CD4-positive, alpha-beta T cell treated with Interleukin-12 subunit alpha and Interleukin-12 subunit beta, for 1 hour (primary cell): ENCODE results near the gene CRLF1.

Experiments
- DNase-seq: peaks from one replicate; pipeline ENCODE4 v3.0.0-alpha.2; 2020

CRLF1 gene

GRCh38 chr19:18636183-18636968 is 29.8 kb upstream of the CRLF1 start:
- DNase-seq: peak; percentile 98

GRCh38 chr19:18635831-18636182 is 29.2 kb upstream of the CRLF1 start:
- DNase-seq: no peak

GRCh38 chr19:18634612-18635297 is 28.2 kb upstream of the CRLF1 start:
- DNase-seq: no peak

DNA sequence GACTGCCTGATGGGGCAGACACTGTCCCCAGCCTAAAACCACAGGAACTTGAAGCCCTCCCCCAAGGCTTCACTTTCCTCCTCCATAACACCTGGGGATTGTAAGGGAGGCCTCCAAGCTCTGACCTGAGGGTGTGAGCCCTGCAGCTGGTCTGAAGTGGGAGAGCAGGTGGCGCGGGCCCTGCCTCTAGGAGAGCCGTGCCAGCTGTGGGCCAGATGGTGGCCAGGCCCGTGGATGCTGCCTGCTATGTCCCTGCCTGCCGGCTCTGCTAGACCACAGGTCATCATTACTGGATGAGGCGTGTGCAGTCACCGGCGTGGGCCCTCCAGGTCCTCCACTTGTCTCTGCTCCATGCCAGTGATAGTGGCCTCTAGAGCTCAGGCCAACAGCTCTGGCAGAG is 26.7 kb upstream of the CRLF1 start:
- DNase-seq: no peak

DNA sequence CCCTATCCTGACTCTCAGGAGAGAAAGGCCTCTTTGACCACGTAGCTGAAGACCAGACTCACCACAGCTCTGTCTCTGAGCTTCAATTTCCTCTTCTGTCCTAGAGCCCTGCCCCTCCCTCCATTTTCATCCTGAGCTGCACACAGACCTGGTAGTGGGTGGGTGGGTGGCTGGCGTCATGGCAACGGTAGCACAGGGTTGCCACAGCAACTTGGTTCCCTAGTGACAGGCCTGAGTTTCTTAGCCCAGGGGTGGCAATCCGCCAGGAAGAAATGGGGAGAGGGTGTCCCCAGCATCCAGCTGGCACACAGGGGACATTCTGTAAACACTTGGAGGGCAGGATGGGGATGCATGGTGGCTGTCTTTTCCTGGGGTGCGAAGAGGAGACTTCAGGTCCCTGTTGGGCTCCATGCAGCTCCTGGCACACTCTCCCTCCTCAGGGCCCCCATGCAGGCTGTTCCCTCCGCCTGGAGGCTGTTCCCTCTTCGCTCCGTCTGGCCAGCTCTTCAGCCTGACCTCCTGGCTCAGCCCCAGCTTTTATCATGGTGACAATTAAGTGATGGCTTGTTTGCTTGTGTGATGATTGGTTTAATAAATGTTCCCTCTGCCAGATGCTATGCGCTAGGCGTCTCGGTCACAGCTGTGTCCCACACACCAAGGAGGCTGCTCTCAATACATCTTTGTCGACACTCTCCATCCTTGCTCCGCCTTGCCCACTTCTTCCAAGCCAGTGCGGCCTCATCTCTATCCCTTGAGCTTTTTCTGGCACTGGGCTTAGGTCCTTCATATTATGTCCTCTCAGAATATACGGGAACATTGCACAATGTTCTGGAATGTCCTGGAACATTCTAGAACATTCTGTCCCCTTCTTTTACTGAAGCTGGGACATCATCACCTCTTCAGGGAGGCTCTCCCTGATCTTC is 22.8 kb upstream of the CRLF1 start:
- no peak for DNase-seq

DNA sequence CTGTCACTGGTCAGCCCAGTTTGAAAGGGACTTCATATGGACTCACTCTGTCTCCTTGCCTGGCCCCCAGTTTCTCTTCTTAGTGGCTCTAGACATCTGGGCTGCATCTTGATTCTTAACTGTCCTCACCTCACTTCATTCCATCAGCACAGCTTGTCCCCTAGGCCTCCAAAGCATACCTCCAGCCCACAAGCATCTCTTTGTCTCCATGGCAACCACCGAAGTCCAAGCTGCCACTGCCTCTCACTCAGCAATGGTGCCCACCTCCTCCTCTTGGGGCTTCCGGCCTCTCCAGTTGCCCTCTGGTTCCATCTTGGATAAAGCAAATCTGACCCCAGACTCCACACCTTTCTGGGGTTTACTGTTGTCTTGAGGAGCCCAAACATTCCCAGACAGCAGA is 20.3 kb upstream of the CRLF1 start:
- no peak for DNase-seq

GRCh38 chr19:18620902-18621301 is 14.3 kb upstream of the CRLF1 start:
- no peak for DNase-seq

GRCh38 chr19:18620311-18620710 is 13.7 kb upstream of the CRLF1 start:
- no peak for DNase-seq

GRCh38 chr19:18618236-18618635 is 11.6 kb upstream of the CRLF1 start:
- DNase-seq: no peak

DNA sequence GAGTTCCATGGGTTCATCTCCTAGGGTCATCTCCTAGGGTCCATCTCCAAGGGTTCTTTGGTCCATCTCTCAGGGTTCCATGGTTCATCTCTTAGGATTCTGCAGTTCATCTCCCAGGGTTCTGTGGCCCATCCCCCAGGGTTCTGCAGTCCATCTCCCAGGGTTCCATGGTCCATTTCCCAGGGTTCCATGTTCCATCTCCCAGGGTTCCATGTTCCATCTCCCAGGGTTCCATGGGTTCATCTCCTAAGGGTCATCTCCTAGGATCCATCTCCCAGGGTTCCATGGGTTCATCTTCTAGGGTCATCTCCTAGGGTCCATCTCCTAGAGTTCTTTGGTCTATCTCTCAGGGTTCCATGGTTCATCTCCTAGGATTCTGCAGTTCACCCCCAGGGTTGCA is 11.0 kb upstream of the CRLF1 start:
- DNase-seq: no peak

DNA sequence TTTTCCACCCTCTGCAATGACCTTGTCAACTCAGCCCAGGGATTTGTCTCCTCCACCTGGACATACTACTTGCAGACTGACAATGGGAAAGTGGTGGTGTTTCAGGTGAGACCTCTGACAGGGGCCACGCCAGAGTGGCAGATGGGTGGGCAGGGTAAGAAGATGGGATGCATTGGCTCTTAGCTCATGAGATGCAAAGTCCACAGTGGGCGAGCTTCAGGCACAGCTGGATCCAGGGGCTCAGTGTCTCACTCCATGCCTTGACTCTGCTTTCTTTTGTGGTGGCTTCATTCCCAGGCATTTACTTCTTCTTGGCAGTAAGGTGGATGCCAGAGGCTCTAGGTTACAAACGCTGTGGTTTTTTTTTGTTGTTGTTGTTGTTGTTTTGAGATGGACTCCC is 9.4 kb upstream of the CRLF1 start:
- DNase-seq: no peak

DNA sequence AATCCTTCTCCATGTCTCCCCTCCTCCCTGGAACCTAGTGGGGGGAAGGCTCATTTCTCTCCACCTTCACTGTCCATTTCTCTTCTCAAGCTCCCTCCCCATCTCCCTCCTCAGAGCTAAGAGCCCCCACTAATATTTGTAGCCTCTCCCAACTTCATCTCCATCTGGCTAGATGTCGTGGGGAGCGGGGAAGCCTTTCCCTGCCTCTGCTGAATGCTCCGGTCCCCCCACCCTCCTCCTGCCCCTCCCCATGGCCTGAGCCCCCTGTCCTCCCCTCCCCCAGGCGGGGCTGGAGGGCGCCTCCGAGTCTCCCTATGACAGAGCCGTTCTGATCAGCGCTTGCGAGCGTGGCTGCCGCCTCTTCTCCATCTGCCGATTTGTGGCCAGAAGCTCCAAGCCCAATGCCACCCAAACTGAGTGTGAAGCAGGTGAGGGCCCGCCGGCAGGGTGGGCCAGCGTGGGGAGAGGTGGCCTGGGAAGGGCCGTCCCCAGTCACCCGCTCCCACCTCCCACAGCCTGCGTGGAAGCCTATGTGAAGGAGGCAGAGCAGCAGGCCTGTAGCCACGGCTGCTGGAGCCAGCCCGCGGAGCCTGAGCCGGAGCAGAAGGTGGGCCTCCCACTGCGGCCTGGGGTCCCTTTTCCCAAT is 7.1 kb upstream of the CRLF1 start:
- no peak for DNase-seq

- DNase-seq: peak; percentile 59
Measured at GRCh38 chr19:18612772-18613588, 6.4 kb upstream of the CRLF1 start, which contains the start of gene TMEM59L. Gene TMEM59L (plus strand): TSS chr19:18612870. CDS start chr19:18612959, 89 bp downstream.

GRCh38 chr19:18612051-18612771 is 5.6 kb upstream of the CRLF1 start:
- DNase-seq: no peak

GRCh38 chr19:18611327-18612050 is 4.9 kb upstream of the CRLF1 start:
- DNase-seq: no peak

DNA sequence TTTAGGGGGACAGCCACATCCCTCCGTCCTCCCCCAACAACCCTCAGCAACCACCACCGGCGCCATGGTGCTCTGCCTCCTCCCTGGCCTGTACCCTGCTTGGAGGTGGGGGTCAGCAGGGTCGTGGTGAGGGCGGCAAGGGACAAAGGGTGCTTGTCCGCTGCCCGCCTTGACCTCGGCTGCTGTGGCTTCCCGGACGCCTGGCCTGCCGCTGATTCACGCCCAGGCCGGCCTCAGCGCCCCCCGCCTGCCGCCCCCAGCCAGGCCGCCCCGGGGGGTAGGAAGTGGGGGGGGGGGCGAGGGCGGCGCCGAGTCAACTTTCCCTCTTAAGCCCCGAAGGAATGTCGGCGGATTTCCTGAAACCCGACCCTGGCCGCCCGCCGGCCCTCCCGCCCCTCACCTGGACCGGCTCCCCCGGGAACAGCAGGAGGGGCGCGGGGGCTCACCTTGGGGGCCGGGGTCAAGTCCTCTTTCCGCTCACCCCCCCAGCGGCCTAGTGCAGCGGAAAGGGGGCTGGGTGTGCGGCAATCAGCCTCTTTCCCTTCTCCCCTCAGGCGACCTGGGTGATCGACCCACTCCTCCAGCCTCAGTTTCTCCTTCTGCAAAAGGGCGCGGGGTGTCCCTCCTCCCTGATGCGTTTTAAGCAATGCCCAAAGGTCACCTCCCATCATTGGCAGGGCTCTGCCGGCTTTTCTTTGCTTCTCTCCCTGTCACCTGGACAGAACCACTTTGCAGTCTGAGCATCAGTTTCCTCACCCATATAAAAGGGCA is 4.1 kb upstream of the CRLF1 start:
- no peak for DNase-seq

- DNase-seq: no peak
Measured at GRCh38 chr19:18610245-18610555, 3.6 kb upstream of the CRLF1 start.

GRCh38 chr19:18609717-18610051 is 3.1 kb upstream of the CRLF1 start:
- DNase-seq: no peak

- no peak for DNase-seq
Measured at GRCh38 chr19:18608805-18609716, 2.5 kb upstream of the CRLF1 start.
